GM12878 (cell line): ENCODE measurements around the gene DBR1. TPM values are rescaled to one million over a fixed set of nuclear protein-coding genes. Genes with fewer than 3 reads are reported as not detected.

Experiments used
- ATAC-seq: fragments of 200-7000 bp; cut with Tn5 transposase; 3 replicates; pipeline ENCODE4 v1.9.1; 2020; ENCODE audit warnings: mild to moderate bottlenecking, moderate library complexity
- BruUV-seq: library from RNA; stranded (reverse); fragments of 400-500 nt; replicated peaks from 2 replicates; lab custom pipeline; 2021; lab: Mats Ljungman, UMichigan
- CTCF ChIA-PET: fragments of 300-600 bp; sonication (Branson Sonifier 250); formaldehyde crosslinking; extraction: SDS; loops from one replicate; lab custom pipeline; 2021; ENCODE audit warnings: inconsistent platforms; lab: Yijun Ruan, JAX
- POLR2A ChIA-PET: fragments of 350-600 bp; formaldehyde crosslinking; extraction: SDS; loops from one replicate; lab custom pipeline; 2021; ENCODE audit warnings: inconsistent platforms; lab: Charles Lee
- RAD21 ChIA-PET: fragments of 300-600 bp; sonication (Branson Sonifier 250); formaldehyde crosslinking; loops from one replicate; lab custom pipeline; 2023; ENCODE audit warnings: antibody characterized with exemption; ENCODE audit not compliant: unreplicated experiment; lab: Charles Lee
- SMC1A ChIA-PET: fragments of 300-600 bp; sonication (Branson Sonifier 250); formaldehyde crosslinking; loops from one replicate; lab custom pipeline; 2023; ENCODE audit not compliant: unreplicated experiment, uncharacterized antibody; lab: Charles Lee
- DNase-seq: peaks from one replicate; pipeline ENCODE4 v3.0.0-alpha.2; 2011; ENCODE audit warnings: low read depth, low spot score
- FAIRE-seq: peaks from 3 replicates; lab custom pipeline; 2011; peaks lifted over from hg19 to GRCh38; lab: Jason Lieb, UNC
- H2AFZ ChIP-seq: 2 replicates; pipeline ENCODE4 v1.6.0; 2011; ENCODE audit warnings: low read depth, low read length, control low read depth; ENCODE audit not compliant: control insufficient read depth
- H3K27ac ChIP-seq: 2 replicates; pipeline ENCODE4 v1.5.1; 2011; ENCODE audit warnings: control low read depth; ENCODE audit not compliant: control insufficient read depth, insufficient read depth
- H3K27me3 ChIP-seq, 2 experiments: replicated peaks in 1 of 2; 2 replicates each; pipeline versions ENCODE4 v1.6.0 to v1.6.1; 2011; ENCODE audit warnings: low read length in 1 of 2; ENCODE audit not compliant: control insufficient read depth in 2 of 2, insufficient read depth in 2 of 2
- H3K36me3 ChIP-seq, 2 experiments: 2 replicates each; pipeline ENCODE4 v1.5.1; 2011; ENCODE audit warnings: low read length in 1 of 2; ENCODE audit not compliant: control insufficient read depth in 2 of 2, insufficient read depth in 2 of 2
- H3K4me1 ChIP-seq: 2 replicates; pipeline ENCODE4 v1.6.1; 2011; ENCODE audit warnings: mild to moderate bottlenecking, low read length, moderate library complexity, mixed read lengths; ENCODE audit not compliant: control insufficient read depth, insufficient read depth
- H3K4me2 ChIP-seq: 2 replicates; pipeline ENCODE4 v1.6.0; 2011; ENCODE audit warnings: control low read depth; ENCODE audit not compliant: control insufficient read depth, insufficient read depth
- H3K4me3 ChIP-seq: fragments of 200-600 bp; sonication (generic); 2 replicates; pipeline ENCODE4 v1.5.1; 2016
- H3K79me2 ChIP-seq: 2 replicates; pipeline ENCODE4 v1.6.0; 2011; ENCODE audit warnings: low read length; ENCODE audit not compliant: control insufficient read depth, insufficient read depth
- H3K9ac ChIP-seq: 2 replicates; pipeline ENCODE4 v1.8.0; 2011; ENCODE audit warnings: low read length, control low read depth, mixed read lengths; ENCODE audit not compliant: control insufficient read depth, insufficient read depth
- H3K9me3 ChIP-seq: replicated peaks from 3 replicates; pipeline ENCODE4 v1.5.1; 2011; ENCODE audit warnings: mild to moderate bottlenecking, low read length; ENCODE audit not compliant: control insufficient read depth, insufficient read depth
- H4K20me1 ChIP-seq: 2 replicates; pipeline ENCODE4 v1.6.0; 2011; ENCODE audit not compliant: control insufficient read depth, insufficient read depth
- BMI1 ChIP-seq: fragments of 450-650 bp; IDR thresholded peaks from 2 replicates; pipeline ENCODE4 v1.6.1; 2016; ENCODE audit warnings: mild to moderate bottlenecking, moderate library complexity, borderline replicate concordance
- FOXM1 ChIP-seq: IDR thresholded peaks from 2 replicates; pipeline ENCODE4 v1.6.1; 2012; ENCODE audit warnings: low read depth, mild to moderate bottlenecking, inconsistent platforms, low read length, moderate library complexity
- GABPA ChIP-seq: IDR thresholded peaks from 2 replicates; pipeline ENCODE4 v1.6.1; 2014; ENCODE audit warnings: antibody characterized with exemption, low read depth, mild to moderate bottlenecking, inconsistent platforms
- KAT2A ChIP-seq: conservative IDR thresholded peaks from 2 replicates; pipeline ENCODE4 v1.6.1; 2011; ENCODE audit warnings: low read depth, low read length; ENCODE audit not compliant: control insufficient read depth
- LARP7 ChIP-seq: fragments of 450-650 bp; IDR thresholded peaks from 2 replicates; pipeline ENCODE4 v1.6.1; 2017; ENCODE audit warnings: mild to moderate bottlenecking
- MTA2 ChIP-seq: fragments of 450-650 bp; IDR thresholded peaks from 2 replicates; pipeline ENCODE4 v1.6.1; 2016; ENCODE audit warnings: low read depth, mild to moderate bottlenecking, moderate library complexity
- RB1 ChIP-seq: fragments of 450-650 bp; formaldehyde crosslinking; IDR thresholded peaks from 2 replicates; pipeline ENCODE4 v1.6.1; 2017; ENCODE audit warnings: mild to moderate bottlenecking, borderline replicate concordance
- SMAD1 ChIP-seq: fragments of 450-650 bp; IDR thresholded peaks from 2 replicates; pipeline ENCODE4 v1.6.1; 2018; ENCODE audit warnings: mild to moderate bottlenecking, low read depth; ENCODE audit not compliant: partially characterized antibody
- SMAD5 ChIP-seq: IDR thresholded peaks from 2 replicates; pipeline ENCODE4 v1.6.1; 2016; ENCODE audit warnings: antibody characterized with exemption, low read depth
- TCF7 ChIP-seq: IDR thresholded peaks from 2 replicates; pipeline ENCODE4 v1.6.1; 2014; ENCODE audit warnings: antibody characterized with exemption, borderline replicate concordance
- ZNF217 ChIP-seq: fragments of 450-650 bp; IDR thresholded peaks from 2 replicates; pipeline ENCODE4 v1.6.1; 2017; ENCODE audit warnings: antibody characterized with exemption, mild to moderate bottlenecking
- WGBS: methylation state at CpG from one replicate; pipeline ENCODE4 v1.1.6; 2016; ENCODE audit warnings: low lambda C conversion rate; ENCODE audit not compliant: insufficient replicate concordance, insufficient coverage; ENCODE audit errors: missing lambda C conversion rate; 5-methylcytosine and 5-hydroxymethylcytosine counted together
- in situ Hi-C: fragments of 300-500 bp; cut with MboI; formaldehyde crosslinking; loops from 9 replicates; pipeline ENCODE4 v1.14.3; 2018; ENCODE audit warnings: mixed read lengths
- intact Hi-C: fragments of 100-400 bp; cut with micrococcal nuclease; formaldehyde crosslinking; loops from one replicate; pipeline ENCODE4 v1.14.2; 2022; ENCODE audit not compliant: unreplicated experiment
- polyA plus RNA-seq, 11 experiments: library from polyadenylated mRNA; depleted of rRNA in 4 of 11; unstranded in 6 of 11; stranded (reverse) in 5 of 11; fragments of >200 nt; fragmentation: Nextera tagmentation in 4 of 11; fragmentation: Illumina TruSeq in 1 of 11; extraction: Ambion mirVana in 4 of 11; extraction: Trizol in 1 of 11; gene quantifications; 1 replicate in 1 of 11; 2 replicates in 10 of 11; pipeline versions ENCODE4 v1.2.1 to v1.2.3, GENCODE V29; 2011 to 2016; ENCODE audit warnings: inconsistent platforms in 2 of 11, missing spikeins in 2 of 11, low read depth in 1 of 11
- total RNA-seq, 4 experiments: library from RNA; depleted of rRNA in 3 of 4; stranded (reverse); fragments of >200 nt in 3 of 4; fragmentation: Illumina TruSeq in 1 of 4; extraction: Trizol in 1 of 4; gene quantifications; 2 replicates each; pipeline versions ENCODE4 v1.2.1 to v1.2.3, GENCODE V29; 2013 to 2021
- TF ChIP-seq, protein P1 (sequence below): fragments of 450-650 bp; IDR thresholded peaks from 2 replicates; pipeline ENCODE4 v1.6.1; 2017; ENCODE audit warnings: borderline replicate concordance
- TF ChIP-seq, protein P2 (sequence below): fragments of 450-650 bp; formaldehyde crosslinking; IDR thresholded peaks from 2 replicates; pipeline ENCODE4 v1.5.0; 2022; ENCODE audit warnings: mild to moderate bottlenecking, missing genetic modification characterization

The DBR1 gene
- total and polyA plus RNA-seq, 10 of the 15 experiments (the other 5 are each of a cell fraction or from before 2014, with no cell fraction given) = 4.1 to 17.3 (median 15.8) TPM

DNA sequence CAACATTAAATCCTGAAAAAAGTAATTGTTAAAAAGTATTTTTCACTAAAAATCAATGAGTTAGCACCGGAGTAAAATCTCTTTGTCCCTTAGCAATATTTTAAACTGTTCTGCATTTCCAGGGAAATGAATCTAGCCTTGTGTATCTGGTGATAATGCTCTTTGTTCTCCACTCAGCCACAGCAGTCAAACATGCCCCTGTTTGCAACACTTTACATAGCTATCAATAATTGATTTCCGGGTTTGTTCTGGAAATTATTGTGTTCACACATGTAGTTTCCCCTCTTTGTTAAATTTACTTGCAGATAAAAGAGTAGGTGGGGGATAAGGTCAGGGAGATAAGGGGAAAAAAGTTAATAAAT is 38.9 kb downstream of the DBR1 start:
- ChIA-PET POLR2A (no interaction called here), SMC1A (no interaction called here), CTCF (no interaction called here)
- Histone ChIP-seq H3K4me1 (no peaks in the 10 kb centered on the region), H3K9me3 (no peaks in the 10 kb centered on the region), H3K79me2 (no peaks in the 10 kb centered on the region), H3K36me3 (no peaks in the 10 kb centered on the region), H3K27ac (no peak overlapping the region), H3K9ac (no peak overlapping the region)
- no TSS peak for BruUV-seq
- ATAC-seq (no peak), DNase-seq (no peak), FAIRE-seq (no peak)
- 20% methylated on average over 2 of the region's 2 CpGs for WGBS
- TF ChIP-seq SMAD1 (no peak), SMAD5 (no peak), ZNF217 (no peak), KAT2A (no peak), GABPA (no peak), BMI1 (no peak), FOXM1 (no peak), TCF7 (no peak), MTA2 (no peak), LARP7 (no peak), RB1 (no peak)
- TF ChIP-seq, protein P1, sequence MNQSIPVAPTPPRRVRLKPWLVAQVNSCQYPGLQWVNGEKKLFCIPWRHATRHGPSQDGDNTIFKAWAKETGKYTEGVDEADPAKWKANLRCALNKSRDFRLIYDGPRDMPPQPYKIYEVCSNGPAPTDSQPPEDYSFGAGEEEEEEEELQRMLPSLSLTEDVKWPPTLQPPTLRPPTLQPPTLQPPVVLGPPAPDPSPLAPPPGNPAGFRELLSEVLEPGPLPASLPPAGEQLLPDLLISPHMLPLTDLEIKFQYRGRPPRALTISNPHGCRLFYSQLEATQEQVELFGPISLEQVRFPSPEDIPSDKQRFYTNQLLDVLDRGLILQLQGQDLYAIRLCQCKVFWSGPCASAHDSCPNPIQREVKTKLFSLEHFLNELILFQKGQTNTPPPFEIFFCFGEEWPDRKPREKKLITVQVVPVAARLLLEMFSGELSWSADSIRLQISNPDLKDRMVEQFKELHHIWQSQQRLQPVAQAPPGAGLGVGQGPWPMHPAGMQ = no peak
- TF ChIP-seq, protein P2, sequence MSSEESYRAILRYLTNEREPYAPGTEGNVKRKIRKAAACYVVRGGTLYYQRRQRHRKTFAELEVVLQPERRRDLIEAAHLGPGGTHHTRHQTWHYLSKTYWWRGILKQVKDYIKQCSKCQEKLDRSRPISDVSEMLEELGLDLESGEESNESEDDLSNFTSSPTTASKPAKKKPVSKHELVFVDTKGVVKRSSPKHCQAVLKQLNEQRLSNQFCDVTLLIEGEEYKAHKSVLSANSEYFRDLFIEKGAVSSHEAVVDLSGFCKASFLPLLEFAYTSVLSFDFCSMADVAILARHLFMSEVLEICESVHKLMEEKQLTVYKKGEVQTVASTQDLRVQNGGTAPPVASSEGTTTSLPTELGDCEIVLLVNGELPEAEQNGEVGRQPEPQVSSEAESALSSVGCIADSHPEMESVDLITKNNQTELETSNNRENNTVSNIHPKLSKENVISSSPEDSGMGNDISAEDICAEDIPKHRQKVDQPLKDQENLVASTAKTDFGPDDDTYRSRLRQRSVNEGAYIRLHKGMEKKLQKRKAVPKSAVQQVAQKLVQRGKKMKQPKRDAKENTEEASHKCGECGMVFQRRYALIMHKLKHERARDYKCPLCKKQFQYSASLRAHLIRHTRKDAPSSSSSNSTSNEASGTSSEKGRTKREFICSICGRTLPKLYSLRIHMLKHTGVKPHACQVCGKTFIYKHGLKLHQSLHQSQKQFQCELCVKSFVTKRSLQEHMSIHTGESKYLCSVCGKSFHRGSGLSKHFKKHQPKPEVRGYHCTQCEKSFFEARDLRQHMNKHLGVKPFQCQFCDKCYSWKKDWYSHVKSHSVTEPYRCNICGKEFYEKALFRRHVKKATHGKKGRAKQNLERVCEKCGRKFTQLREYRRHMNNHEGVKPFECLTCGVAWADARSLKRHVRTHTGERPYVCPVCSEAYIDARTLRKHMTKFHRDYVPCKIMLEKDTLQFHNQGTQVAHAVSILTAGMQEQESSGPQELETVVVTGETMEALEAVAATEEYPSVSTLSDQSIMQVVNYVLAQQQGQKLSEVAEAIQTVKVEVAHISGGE (CRISPR knock-in tag) = no peak
- TF ChIP-seq, all 136 proteins: peak for 0
- no peaks in the 10 kb centered on the region for H4K20me1 ChIP-seq
- no peak overlapping the region for H2AFZ ChIP-seq
- RAD21 ChIA-PET = no interaction called here
- intact Hi-C loops (no loop called here), in situ Hi-C loops (no loop called here)
- H3K27me3 ChIP-seq = peaks cover 0 to 2% of the 10 kb centered on the region in 2 experiments; a peak in 1 of 4 replicates
- no peak overlapping the region for H3K4me3 ChIP-seq
- no peak overlapping the region for H3K4me2 ChIP-seq
